ENCODE results near the gene RAPGEF4. TPM values are rescaled to one million over a fixed set of nuclear protein-coding genes. Genes with fewer than 3 reads are reported as not detected.
"Not testable (repeated sequence)": the region's sequence is repeated elsewhere in the genome, so short reads cannot be mapped to it uniquely, and the experiment has no call there.

The RAPGEF4 gene
- total RNA-seq, 4 donors from 2014 or later = 1.4 to 5.5 (median 1.8) TPM

DNA sequence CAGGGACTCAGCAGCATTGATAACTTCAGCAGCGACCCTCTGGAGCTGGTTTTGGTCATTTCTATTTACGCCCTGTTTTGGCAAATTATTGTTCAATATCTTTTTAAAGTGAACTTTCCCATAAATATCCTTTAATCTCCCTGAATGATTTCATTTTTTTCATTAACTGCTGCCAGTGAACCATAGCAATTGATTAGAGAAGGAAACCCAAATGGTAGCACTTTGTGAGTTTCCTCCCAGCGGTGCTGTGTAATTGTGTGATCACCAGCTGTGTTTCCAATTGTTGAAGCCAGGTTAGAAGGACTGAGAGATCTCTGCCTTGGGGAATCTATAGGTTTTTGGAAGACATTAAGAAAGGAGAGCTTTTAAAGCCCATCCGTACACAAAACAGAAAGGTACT lies 356.3 kb downstream of the RAPGEF4 start:
- Histone ChIP-seq H3K4me3 (peak overlapping the region; percentile 20 to 41 (median 33)), H3K4me1 (peaks cover 74 to 83% of the 10 kb centered on the region in 2 donors)
- in situ Hi-C loops (cut with MboI; ENCODE audit: low sequenced_read_pairs in 4 of 4) = no loop called here

DNA sequence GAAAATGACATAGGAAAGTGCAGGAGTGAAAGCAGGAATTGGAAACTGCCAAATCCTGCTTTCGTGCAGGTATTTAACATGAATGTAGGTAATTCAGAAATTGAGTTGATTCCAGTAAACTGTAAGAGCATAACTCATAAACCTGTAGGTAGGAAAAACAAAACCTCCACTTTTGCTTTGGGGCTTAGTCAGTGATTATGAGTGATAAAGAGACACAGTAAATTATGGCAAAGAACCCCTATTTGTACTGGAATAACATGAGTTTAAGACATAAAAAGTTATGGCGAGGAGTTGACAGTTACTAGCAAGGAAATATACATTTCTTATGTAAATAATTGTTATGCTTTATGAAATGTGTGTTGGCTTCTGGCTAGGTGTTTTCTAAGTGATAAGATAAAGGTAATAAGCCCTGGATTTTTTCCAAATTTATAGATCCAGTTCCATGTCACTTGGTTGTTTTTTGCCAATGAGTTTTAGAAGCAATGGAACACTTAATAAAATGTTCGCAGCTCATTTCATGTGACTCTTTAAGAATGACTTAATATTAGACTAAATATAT lies 357.3 kb downstream of the RAPGEF4 start:
- H3K27ac ChIP-seq = peak overlapping the region; percentile 88 to 98 (median 92)
- no peaks in the 10 kb centered on the region for H3K9me3 ChIP-seq
- H3K4me3 ChIP-seq = peak overlapping the region in 3 of 4 donors; percentile 29 to 41 (median 37)
- in situ Hi-C loops (cut with MboI; ENCODE audit: low sequenced_read_pairs in 4 of 4) (no loop called here), intact Hi-C loops (cut with DNase I; ENCODE audit: low total_unique reads) (loop anchor here (5.0 kb wide), 1 partner anchor 61 kb away; no protein-coding TSS in a partner anchor)
- H3K36me3 ChIP-seq = peaks cover 0 to 8% of the 10 kb centered on the region in 2 donors
- no peak for TF ChIP-seq POLR2A (IDR thresholded peaks at IDR 0.05)
- no peak for TF ChIP-seq CTCF (IDR thresholded peaks at IDR 0.05 in 4 of 5, conservative IDR thresholded peaks at IDR 0.05 in 1 of 5)
- no peaks in the 10 kb centered on the region for H3K27me3 ChIP-seq
- no peak for ATAC-seq
- H3K4me1 ChIP-seq = peaks cover 72 to 73% of the 10 kb centered on the region in 2 donors
- DNase-seq = no peak

More for the DNA sequence above, 356.3 kb downstream of the RAPGEF4 start:
- no peaks in the 10 kb centered on the region for H3K9me3 ChIP-seq
- TF ChIP-seq CTCF (IDR thresholded peaks at IDR 0.05 in 4 of 5, conservative IDR thresholded peaks at IDR 0.05 in 1 of 5) (no peak), POLR2A (IDR thresholded peaks at IDR 0.05) (no peak)
- peaks cover 0 to 5% of the 10 kb centered on the region in 2 donors for H3K36me3 ChIP-seq
- no peaks in the 10 kb centered on the region for H3K27me3 ChIP-seq
- DNase-seq (no peak), ATAC-seq (no peak)
- H3K27ac ChIP-seq = peak overlapping the region; percentile 88 to 98 (median 92)
- intact Hi-C loops (cut with DNase I; ENCODE audit: low total_unique reads) = loop anchor here (1.0 to 5.0 kb wide), 2 partner anchors 60 to 119 kb away; no protein-coding TSS in a partner anchor

DNA sequence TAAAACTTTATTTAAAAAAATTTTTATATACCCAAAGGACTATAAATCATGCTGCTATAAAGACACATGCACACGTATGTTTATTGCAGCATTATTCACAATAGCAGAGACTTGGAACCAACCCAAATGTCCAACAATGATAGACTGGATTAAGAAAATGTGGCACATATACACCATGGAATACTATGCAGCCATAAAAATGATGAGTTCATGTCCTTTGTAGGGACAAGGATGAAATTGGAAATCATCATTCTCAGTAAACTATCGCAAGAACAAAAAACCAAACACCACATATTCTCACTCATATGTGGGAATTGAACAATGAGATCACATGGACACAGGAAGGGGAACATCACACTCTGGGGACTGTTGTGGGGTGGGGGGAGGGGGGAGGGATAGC lies 358.0 kb downstream of the RAPGEF4 start:
- peaks cover 71 to 76% of the 10 kb centered on the region in 2 donors for H3K4me1 ChIP-seq
- in situ Hi-C loops (cut with MboI; ENCODE audit: low sequenced_read_pairs in 4 of 4) = not testable (repeated sequence)

DNA sequence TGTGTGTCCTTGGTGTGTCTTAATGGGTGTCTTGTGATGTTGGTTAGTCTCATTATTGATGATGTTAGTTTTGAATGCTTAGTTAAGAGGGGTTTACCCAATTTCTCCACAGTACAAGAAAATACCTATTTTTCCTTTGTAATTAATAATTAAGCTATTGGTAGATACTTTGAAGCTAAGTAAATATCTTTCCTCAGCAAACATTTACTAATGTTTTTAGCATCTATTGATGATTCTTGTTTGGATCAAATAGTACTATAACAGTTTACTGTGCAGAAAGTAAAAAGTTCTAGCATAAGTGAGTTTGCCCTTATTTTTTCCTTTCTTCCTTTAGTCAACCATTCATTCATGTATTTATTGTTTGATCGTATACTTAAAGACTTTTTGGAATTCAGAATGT lies 359.1 kb downstream of the RAPGEF4 start:
- in situ Hi-C loops (cut with MboI; ENCODE audit: low sequenced_read_pairs in 4 of 4) (no loop called here), intact Hi-C loops (cut with DNase I; ENCODE audit: low total_unique reads) (loop anchor here (5.0 kb wide), 1 partner anchor 62 kb away; no protein-coding TSS in a partner anchor)
- Histone ChIP-seq H3K27me3 (no peaks in the 10 kb centered on the region), H3K9me3 (no peaks in the 10 kb centered on the region), H3K27ac (peak overlapping the region; percentile 39 to 67 (median 53)), H3K4me1 (peaks cover 76 to 87% of the 10 kb centered on the region in 2 donors), H3K4me3 (no peak overlapping the region), H3K36me3 (peaks cover 0 to 8% of the 10 kb centered on the region in 2 donors)
- TF ChIP-seq CTCF (IDR thresholded peaks at IDR 0.05 in 4 of 5, conservative IDR thresholded peaks at IDR 0.05 in 1 of 5) (no peak), POLR2A (IDR thresholded peaks at IDR 0.05) (no peak)
- ATAC-seq (no peak), DNase-seq (no peak)

More for the DNA sequence above, 358.0 kb downstream of the RAPGEF4 start:
- not testable (repeated sequence) for H3K9me3 ChIP-seq, DNase-seq, ATAC-seq, H3K27me3 ChIP-seq, H3K36me3 ChIP-seq
- intact Hi-C loops (cut with DNase I; ENCODE audit: low total_unique reads) = loop anchor here (5.0 kb wide), 1 partner anchor 61 kb away; no protein-coding TSS in a partner anchor
- H3K4me3 ChIP-seq = peak overlapping the region in 1 of 4 donors; percentile 41
- H3K27ac ChIP-seq = peak overlapping the region; percentile 88 to 98 (median 92)

DNA sequence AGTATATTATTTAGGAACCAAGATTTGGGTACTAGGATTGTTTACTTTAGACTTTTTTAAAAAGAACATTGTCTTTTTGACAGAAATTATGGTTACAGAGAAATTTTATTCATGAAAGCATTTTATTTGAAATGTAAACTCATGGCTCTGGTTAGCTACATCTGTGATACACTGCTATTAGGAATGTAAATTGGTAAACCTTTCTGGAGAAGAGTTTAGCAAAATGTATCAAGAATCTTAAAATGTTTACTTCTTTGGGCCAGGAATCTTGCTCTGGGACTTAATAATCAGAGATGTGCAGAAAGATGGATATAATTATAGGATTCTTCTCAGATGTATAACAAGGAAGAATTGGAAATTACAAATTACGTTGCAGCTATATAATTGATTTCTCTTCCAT lies 359.7 kb downstream of the RAPGEF4 start:
- in situ Hi-C loops (cut with MboI; ENCODE audit: low sequenced_read_pairs in 4 of 4) = no loop called here
- no peaks in the 10 kb centered on the region for H3K9me3 ChIP-seq
- peak overlapping the region; percentile 39 to 67 (median 53) for H3K27ac ChIP-seq
- peaks cover 0 to 11% of the 10 kb centered on the region in 2 donors for H3K36me3 ChIP-seq
- ATAC-seq (no peak), DNase-seq (no peak)
- no peaks in the 10 kb centered on the region for H3K27me3 ChIP-seq
- H3K4me1 ChIP-seq = peaks cover 73 to 87% of the 10 kb centered on the region in 2 donors
- no peak overlapping the region for H3K4me3 ChIP-seq
- TF ChIP-seq CTCF (IDR thresholded peaks at IDR 0.05 in 4 of 5, conservative IDR thresholded peaks at IDR 0.05 in 1 of 5) = no peak
- no peak for TF ChIP-seq POLR2A (IDR thresholded peaks at IDR 0.05)
- intact Hi-C loops (cut with DNase I; ENCODE audit: low total_unique reads) = no loop called here
